GM12865 (cell line): ENCODE measurements around the gene TASOR2.

Experiments
- DNase-seq: peaks from one replicate; pipeline ENCODE4 v3.0.0; 2010; ENCODE audit warnings: low read depth
- H3K4me3 ChIP-seq: 2 replicates; pipeline ENCODE4 v1.5.1; 2011; ENCODE audit warnings: mild to moderate bottlenecking, low read depth, low read length, control low read depth
- CTCF ChIP-seq: IDR thresholded peaks from 2 replicates; pipeline ENCODE4 v1.5.1; 2011; ENCODE audit warnings: low read length, control low read depth, low read depth, inconsistent platforms; ENCODE audit not compliant: insufficient read depth; ENCODE audit errors: missing control alignments

The TASOR2 gene

GRCh38 chr10:5697342-5697741, 12.7 kb downstream of the TASOR2 start:
- no peak for TF ChIP-seq CTCF
- no peak for DNase-seq
- no peak overlapping the region for H3K4me3 ChIP-seq

- TF ChIP-seq CTCF, result no peak
- no peak for DNase-seq
- H3K4me3 ChIP-seq, result no peak overlapping the region
Measured at GRCh38 chr10:5698062-5698461, 13.4 kb downstream of the TASOR2 start.

- TF ChIP-seq CTCF, result no peak
- DNase-seq, result no peak
- H3K4me3 ChIP-seq, result no peak overlapping the region
Measured at GRCh38 chr10:5708356-5708755, 23.7 kb downstream of the TASOR2 start.

- H3K4me3 ChIP-seq, result peak overlapping the region; percentile 26; the same call in 1 of the 2 replicates
- no peak for TF ChIP-seq CTCF
- no peak for DNase-seq
Measured at GRCh38 chr10:5709865-5710264, 25.2 kb downstream of the TASOR2 start.

GRCh38 chr10:5710859-5711258, 26.2 kb downstream of the TASOR2 start:
- no peak for TF ChIP-seq CTCF
- no peak for DNase-seq
- H3K4me3 ChIP-seq, result peak overlapping the region; percentile 51

- DNase-seq, result no peak
- TF ChIP-seq CTCF, result no peak
- H3K4me3 ChIP-seq, result peak overlapping the region; percentile 51
Measured at GRCh38 chr10:5711642-5712041, 27.0 kb downstream of the TASOR2 start.

- no peak for TF ChIP-seq CTCF
- no peak overlapping the region for H3K4me3 ChIP-seq
- no peak for DNase-seq
Measured at GRCh38 chr10:5719546-5719945, 34.9 kb downstream of the TASOR2 start.
